ENCODE results near the gene IRF2. TPM values are rescaled to one million over a fixed set of nuclear protein-coding genes. Genes with fewer than 3 reads are reported as not detected.
"Not testable (repeated sequence)": the region's sequence is repeated elsewhere in the genome, so short reads cannot be mapped to it uniquely, and the experiment has no call there.

Gene IRF2
- total RNA-seq, 1 experiment from 2014 or later = 14.8 TPM

DNA sequence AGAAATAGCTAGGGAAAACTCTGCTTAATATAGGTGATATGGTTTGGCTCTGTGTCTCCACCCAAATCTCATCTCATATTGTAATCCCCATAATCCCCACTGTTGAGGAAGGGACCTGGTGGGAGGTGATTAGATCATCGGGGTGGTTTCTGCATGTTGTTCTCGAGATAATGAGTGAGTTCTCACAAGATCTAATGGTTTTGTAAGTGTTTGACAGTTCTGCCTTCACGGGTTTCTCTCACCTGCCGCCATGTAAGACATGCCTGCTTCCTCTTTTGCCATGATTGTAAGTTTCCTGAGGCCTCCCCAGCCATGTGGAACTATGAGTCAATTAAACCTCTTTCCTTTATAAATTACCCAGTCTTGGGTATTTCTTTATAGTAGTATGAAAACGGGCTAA is 94.1 kb downstream of the IRF2 start:
- not testable (repeated sequence) for H3K27me3 ChIP-seq (ENCODE audit: control insufficient read depth, insufficient read depth, low read length); H3K4me3 ChIP-seq (ENCODE audit: insufficient read depth, low read depth, low read length); H3K36me3 ChIP-seq (replicated peaks; ENCODE audit: control insufficient read depth, insufficient read depth, low read length); DNase-seq

DNA sequence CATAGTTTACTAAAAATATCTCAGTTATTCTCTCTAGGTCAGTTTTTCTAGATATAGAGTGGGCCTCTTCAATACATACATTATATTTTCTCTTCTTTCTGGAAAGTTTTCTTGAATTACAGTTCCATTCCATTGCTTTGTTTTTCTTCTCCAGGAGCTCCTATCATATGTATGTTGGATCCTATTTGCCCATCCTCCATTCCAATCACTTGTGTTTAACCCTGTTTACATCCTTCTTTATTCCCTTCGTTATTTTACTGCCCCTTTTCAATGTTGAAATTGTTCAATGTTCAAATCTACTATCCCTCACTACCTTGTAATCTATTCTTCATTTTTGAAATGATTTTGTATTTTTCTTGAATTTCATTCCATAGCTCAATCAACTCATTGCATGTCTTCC is 97.4 kb downstream of the IRF2 start:
- no peak for DNase-seq
- no peaks in the 10 kb centered on the region for H3K36me3 ChIP-seq (replicated peaks; ENCODE audit: control insufficient read depth, insufficient read depth, low read length)
- no peaks in the 10 kb centered on the region for H3K27me3 ChIP-seq (ENCODE audit: control insufficient read depth, insufficient read depth, low read length)
- no peak overlapping the region for H3K4me3 ChIP-seq (ENCODE audit: insufficient read depth, low read depth, low read length)

GRCh38 chr4:184376126-184376838 is 98.1 kb downstream of the IRF2 start:
- Histone ChIP-seq H3K36me3 (replicated peaks; ENCODE audit: control insufficient read depth, insufficient read depth, low read length) (no peaks in the 10 kb centered on the region), H3K4me3 (ENCODE audit: insufficient read depth, low read depth, low read length) (no peak overlapping the region), H3K27me3 (ENCODE audit: control insufficient read depth, insufficient read depth, low read length) (no peaks in the 10 kb centered on the region)
- no peak for DNase-seq

GRCh38 chr4:184375623-184376022 is 98.7 kb downstream of the IRF2 start:
- not testable (repeated sequence) for H3K36me3 ChIP-seq (replicated peaks; ENCODE audit: control insufficient read depth, insufficient read depth, low read length); DNase-seq; H3K4me3 ChIP-seq (ENCODE audit: insufficient read depth, low read depth, low read length); H3K27me3 ChIP-seq (ENCODE audit: control insufficient read depth, insufficient read depth, low read length)

DNA sequence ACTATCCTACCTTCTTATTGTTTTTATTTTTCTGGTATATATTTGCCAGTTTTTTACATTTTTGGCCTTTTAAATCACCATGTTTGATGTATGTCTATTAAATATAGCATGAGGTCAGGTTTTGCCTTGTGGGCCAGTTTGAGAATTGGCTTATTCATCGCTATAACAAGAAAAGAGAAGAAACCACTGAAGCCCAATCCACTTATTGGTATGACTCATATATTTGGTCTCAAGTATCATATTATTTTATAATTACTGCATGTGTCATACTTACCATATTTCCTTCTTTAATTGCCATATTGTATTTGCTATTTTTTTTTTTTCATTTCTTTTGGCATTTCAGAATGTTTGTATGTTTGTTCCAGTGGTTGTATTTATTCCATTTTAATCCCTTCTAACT is 99.3 kb downstream of the IRF2 start:
- Histone ChIP-seq H3K36me3 (replicated peaks; ENCODE audit: control insufficient read depth, insufficient read depth, low read length) (no peaks in the 10 kb centered on the region), H3K4me3 (ENCODE audit: insufficient read depth, low read depth, low read length) (no peak overlapping the region), H3K27me3 (ENCODE audit: control insufficient read depth, insufficient read depth, low read length) (no peaks in the 10 kb centered on the region)
- no peak for DNase-seq

DNA sequence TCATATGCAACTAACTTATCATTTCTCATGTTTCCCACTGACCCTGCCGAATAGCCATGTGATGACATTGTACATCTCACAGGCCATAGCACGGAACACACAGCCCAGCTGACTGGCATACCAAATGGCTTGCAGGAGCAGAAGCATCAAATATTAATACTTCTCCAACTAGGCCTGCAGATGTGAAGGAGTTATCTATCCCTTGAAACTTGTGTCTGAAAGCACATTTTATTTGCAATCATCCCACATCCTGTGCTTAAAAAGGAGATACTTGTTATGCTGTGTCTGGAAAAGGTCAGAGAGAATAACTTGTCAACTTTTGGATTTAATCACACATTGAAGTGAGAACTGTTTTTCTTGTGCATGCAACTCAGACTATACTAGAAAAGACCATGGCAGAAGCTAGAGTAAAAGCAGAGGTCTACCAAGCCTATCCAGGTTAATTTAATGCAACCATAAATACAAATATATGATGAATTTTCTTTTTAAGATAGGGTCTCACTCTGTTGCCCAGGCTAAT is 100.4 kb downstream of the IRF2 start:
- Histone ChIP-seq H3K27me3 (ENCODE audit: control insufficient read depth, insufficient read depth, low read length) (no peaks in the 10 kb centered on the region), H3K36me3 (replicated peaks; ENCODE audit: control insufficient read depth, insufficient read depth, low read length) (no peaks in the 10 kb centered on the region), H3K4me3 (ENCODE audit: insufficient read depth, low read depth, low read length) (no peak overlapping the region)
- DNase-seq = no peak

GRCh38 chr4:184371390-184371787 is 103.0 kb downstream of the IRF2 start:
- Histone ChIP-seq H3K27me3 (ENCODE audit: control insufficient read depth, insufficient read depth, low read length) (no peaks in the 10 kb centered on the region), H3K4me3 (ENCODE audit: insufficient read depth, low read depth, low read length) (no peak overlapping the region), H3K36me3 (replicated peaks; ENCODE audit: control insufficient read depth, insufficient read depth, low read length) (no peaks in the 10 kb centered on the region)
- no peak for DNase-seq

- H3K27me3 ChIP-seq (ENCODE audit: control insufficient read depth, insufficient read depth, low read length) = no peaks in the 10 kb centered on the region
- DNase-seq = no peak
- no peaks in the 10 kb centered on the region for H3K36me3 ChIP-seq (replicated peaks; ENCODE audit: control insufficient read depth, insufficient read depth, low read length)
- no peak overlapping the region for H3K4me3 ChIP-seq (ENCODE audit: insufficient read depth, low read depth, low read length)
Measured at GRCh38 chr4:184370711-184371389, 103.5 kb downstream of the IRF2 start.

- no peaks in the 10 kb centered on the region for H3K27me3 ChIP-seq (ENCODE audit: control insufficient read depth, insufficient read depth, low read length)
- DNase-seq = no peak
- H3K36me3 ChIP-seq (replicated peaks; ENCODE audit: control insufficient read depth, insufficient read depth, low read length) = no peaks in the 10 kb centered on the region
- H3K4me3 ChIP-seq (ENCODE audit: insufficient read depth, low read depth, low read length) = no peak overlapping the region
Measured at GRCh38 chr4:184369871-184370270, 104.5 kb downstream of the IRF2 start.

GRCh38 chr4:184368731-184369130 is 105.6 kb downstream of the IRF2 start:
- Histone ChIP-seq H3K36me3 (replicated peaks; ENCODE audit: control insufficient read depth, insufficient read depth, low read length) (no peaks in the 10 kb centered on the region), H3K27me3 (ENCODE audit: control insufficient read depth, insufficient read depth, low read length) (no peaks in the 10 kb centered on the region), H3K4me3 (ENCODE audit: insufficient read depth, low read depth, low read length) (no peak overlapping the region)
- DNase-seq = no peak

- no peak for DNase-seq
- H3K36me3 ChIP-seq (replicated peaks; ENCODE audit: control insufficient read depth, insufficient read depth, low read length) = no peaks in the 10 kb centered on the region
- no peaks in the 10 kb centered on the region for H3K27me3 ChIP-seq (ENCODE audit: control insufficient read depth, insufficient read depth, low read length)
Measured at GRCh38 chr4:184368290-184368689, 106.1 kb downstream of the IRF2 start.

DNA sequence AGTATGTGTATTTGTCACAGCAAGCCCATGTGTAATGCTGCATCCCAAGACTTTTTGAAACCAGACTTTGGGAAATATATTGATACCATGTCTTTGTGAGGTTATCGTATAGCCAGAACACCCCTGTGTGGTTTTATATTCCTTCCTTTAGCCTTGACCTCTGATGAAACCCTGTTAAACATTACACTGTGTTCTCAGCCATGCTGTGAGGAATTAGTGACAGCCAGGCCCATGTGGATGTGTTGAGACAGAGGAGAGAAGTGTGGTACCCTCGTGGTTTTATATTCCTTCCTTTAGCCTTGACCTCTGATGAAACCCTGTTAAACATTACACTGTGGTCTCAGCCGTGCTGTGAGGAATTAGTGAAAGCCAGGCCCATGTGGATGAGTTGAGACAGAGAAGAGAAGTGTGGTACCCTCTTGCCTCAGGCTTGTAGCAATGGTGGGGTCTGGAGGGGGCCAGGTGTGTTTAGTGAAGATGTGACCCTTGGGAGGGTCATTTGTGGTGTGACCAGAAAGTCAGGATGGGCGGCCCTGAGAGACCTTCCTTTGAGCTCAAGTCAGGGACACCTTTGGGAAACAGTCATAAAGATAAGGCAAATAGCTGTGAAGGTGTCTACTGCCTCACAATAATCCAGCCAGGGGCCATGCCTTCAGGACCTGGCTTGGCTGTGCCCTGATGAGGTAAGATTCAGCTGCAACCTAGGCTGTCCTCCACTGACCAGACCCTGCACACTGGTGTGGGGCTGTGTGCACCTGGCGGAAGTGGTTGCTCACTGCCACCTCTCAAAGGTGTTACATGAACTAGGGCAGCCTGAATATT is 110.0 kb downstream of the IRF2 start:
- no peaks in the 10 kb centered on the region for H3K27me3 ChIP-seq (ENCODE audit: control insufficient read depth, insufficient read depth, low read length)
- DNase-seq = no peak
- H3K4me3 ChIP-seq (ENCODE audit: insufficient read depth, low read depth, low read length) = no peak overlapping the region
- no peaks in the 10 kb centered on the region for H3K36me3 ChIP-seq (replicated peaks; ENCODE audit: control insufficient read depth, insufficient read depth, low read length)

More at GRCh38 chr4:184368290-184368689, 106.1 kb downstream of the IRF2 start:
- no peak overlapping the region for H3K4me3 ChIP-seq (ENCODE audit: insufficient read depth, low read depth, low read length)

GRCh38 chr4:184363258-184363657 is 111.1 kb downstream of the IRF2 start:
- H3K27me3 ChIP-seq (ENCODE audit: control insufficient read depth, insufficient read depth, low read length) = no peaks in the 10 kb centered on the region
- no peak for DNase-seq
- H3K36me3 ChIP-seq (replicated peaks; ENCODE audit: control insufficient read depth, insufficient read depth, low read length) = no peaks in the 10 kb centered on the region
- H3K4me3 ChIP-seq (ENCODE audit: insufficient read depth, low read depth, low read length) = no peak overlapping the region

- no peaks in the 10 kb centered on the region for H3K36me3 ChIP-seq (replicated peaks; ENCODE audit: control insufficient read depth, insufficient read depth, low read length)
- no peak overlapping the region for H3K4me3 ChIP-seq (ENCODE audit: insufficient read depth, low read depth, low read length)
- no peaks in the 10 kb centered on the region for H3K27me3 ChIP-seq (ENCODE audit: control insufficient read depth, insufficient read depth, low read length)
- no peak for DNase-seq
Measured at GRCh38 chr4:184362396-184362795, 112.0 kb downstream of the IRF2 start.

- no peak for DNase-seq
- no peaks in the 10 kb centered on the region for H3K27me3 ChIP-seq (ENCODE audit: control insufficient read depth, insufficient read depth, low read length)
Measured at GRCh38 chr4:184361443-184361842, 112.9 kb downstream of the IRF2 start.

More at GRCh38 chr4:184361443-184361842, 112.9 kb downstream of the IRF2 start:
- H3K4me3 ChIP-seq (ENCODE audit: insufficient read depth, low read depth, low read length) = no peak overlapping the region
- no peaks in the 10 kb centered on the region for H3K36me3 ChIP-seq (replicated peaks; ENCODE audit: control insufficient read depth, insufficient read depth, low read length)

Data from H7 (cell line).